Measurements from ENCODE around the gene FOXL2.

DNA sequence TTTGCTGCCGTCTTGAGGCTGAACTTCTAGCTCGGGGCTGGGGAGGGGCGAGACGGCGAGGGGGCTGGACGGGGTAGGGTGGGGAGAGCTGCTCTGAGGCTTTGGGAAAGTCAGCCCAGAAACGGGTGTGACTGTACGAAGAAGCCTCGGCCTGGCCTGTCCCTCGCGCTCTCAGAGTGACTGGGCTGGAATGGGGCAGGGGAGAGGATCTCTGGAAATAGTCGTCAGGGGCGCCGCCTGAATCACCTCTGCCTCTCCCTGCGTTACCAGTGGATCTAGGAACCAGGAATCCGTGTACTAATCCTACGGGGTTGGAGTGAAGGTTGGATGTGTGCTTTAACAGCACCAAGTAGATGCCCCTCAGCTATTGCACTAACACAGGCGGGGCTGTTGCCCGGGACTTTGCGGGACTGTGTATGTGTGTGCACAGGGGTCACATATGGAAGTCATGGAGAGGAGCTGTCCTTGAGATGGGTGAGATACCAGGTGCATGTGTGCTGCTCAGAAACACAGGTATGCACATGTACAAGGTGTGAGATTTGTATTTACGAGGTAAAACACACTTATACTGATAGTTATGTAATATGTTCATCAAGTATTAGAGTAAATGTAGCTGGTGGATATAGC lies 671 bp upstream of the FOXL2 start:
- TF ChIP-seq POLR2A (IDR thresholded peaks at IDR 0.05) (no peak), POLR2AphosphoS5 (IDR thresholded peaks at IDR 0.05) (no peak)
- TF ChIP-seq, protein P1, sequence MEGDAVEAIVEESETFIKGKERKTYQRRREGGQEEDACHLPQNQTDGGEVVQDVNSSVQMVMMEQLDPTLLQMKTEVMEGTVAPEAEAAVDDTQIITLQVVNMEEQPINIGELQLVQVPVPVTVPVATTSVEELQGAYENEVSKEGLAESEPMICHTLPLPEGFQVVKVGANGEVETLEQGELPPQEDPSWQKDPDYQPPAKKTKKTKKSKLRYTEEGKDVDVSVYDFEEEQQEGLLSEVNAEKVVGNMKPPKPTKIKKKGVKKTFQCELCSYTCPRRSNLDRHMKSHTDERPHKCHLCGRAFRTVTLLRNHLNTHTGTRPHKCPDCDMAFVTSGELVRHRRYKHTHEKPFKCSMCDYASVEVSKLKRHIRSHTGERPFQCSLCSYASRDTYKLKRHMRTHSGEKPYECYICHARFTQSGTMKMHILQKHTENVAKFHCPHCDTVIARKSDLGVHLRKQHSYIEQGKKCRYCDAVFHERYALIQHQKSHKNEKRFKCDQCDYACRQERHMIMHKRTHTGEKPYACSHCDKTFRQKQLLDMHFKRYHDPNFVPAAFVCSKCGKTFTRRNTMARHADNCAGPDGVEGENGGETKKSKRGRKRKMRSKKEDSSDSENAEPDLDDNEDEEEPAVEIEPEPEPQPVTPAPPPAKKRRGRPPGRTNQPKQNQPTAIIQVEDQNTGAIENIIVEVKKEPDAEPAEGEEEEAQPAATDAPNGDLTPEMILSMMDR (IDR thresholded peaks at IDR 0.05): no peak
